Heart right ventricle (tissue), 16 donors: ENCODE measurements around the gene ZNF800. TPM values are rescaled to one million over a fixed set of nuclear protein-coding genes. Genes with fewer than 3 reads are reported as not detected.
"Not testable (repeated sequence)": the region's sequence is repeated elsewhere in the genome, so short reads cannot be mapped to it uniquely, and the experiment has no call there.

ENCODE experiments used
- ATAC-seq, 8 donors: fragments of 200-7000 bp; cut with Tn5 transposase; one replicate each; pipeline ENCODE4 v1.9.1; 2020; ENCODE audit warnings: mild to moderate bottlenecking in 8 of 8, moderate library complexity in 8 of 8, moderate number of reproducible peaks in 1 of 8
- DNase-seq, 2 donors: peaks; one replicate each; pipeline ENCODE4 v3.0.0-alpha.2; 2020
- H3K27ac ChIP-seq, 10 donors: fragments of 200-600 bp; sonication (generic) in 2 of 10; one replicate each; pipeline versions ENCODE4 v1.5.0 to v1.8.0; 2020 to 2022; ENCODE audit warnings: mild to moderate bottlenecking in 3 of 10
- H3K27me3 ChIP-seq, 7 donors: fragments of 200-600 bp; one replicate each; pipeline ENCODE4 v1.8.0; 2021 to 2022; ENCODE audit warnings: mild to moderate bottlenecking in 2 of 7
- H3K36me3 ChIP-seq, 9 donors: fragments of 200-600 bp; sonication (generic) in 1 of 9; one replicate each; pipeline versions ENCODE4 v1.5.0 to v1.8.0; 2020 to 2022; ENCODE audit warnings: mild to moderate bottlenecking in 2 of 9
- H3K4me1 ChIP-seq, 9 donors: fragments of 200-600 bp; sonication (generic) in 1 of 9; one replicate each; pipeline versions ENCODE4 v1.5.0 to v1.8.0; 2020 to 2022; ENCODE audit warnings: mild to moderate bottlenecking in 4 of 9
- H3K4me3 ChIP-seq, 10 donors: fragments of 200-600 bp; sonication (generic) in 2 of 10; one replicate each; pipeline versions ENCODE4 v1.5.0 to v1.8.0; 2020 to 2022; ENCODE audit warnings: mild to moderate bottlenecking in 7 of 10, moderate library complexity in 2 of 10
- H3K9me3 ChIP-seq, 11 donors: fragments of 200-600 bp in 10 of 11; sonication (generic) in 2 of 11; one replicate each; pipeline versions ENCODE4 v1.5.0 to v1.8.0; 2013 to 2022; ENCODE audit warnings: mild to moderate bottlenecking in 2 of 11, control low read depth in 1 of 11, moderate library complexity in 1 of 11
- WGBS, 2 donors: extraction: QIAGEN DNeasy Blood & Tissue Kit; methylation state at CpG; one replicate each; pipeline ENCODE4 v1.1.7; 2013; ENCODE audit warnings: inconsistent platforms in 1 of 2; 5-methylcytosine and 5-hydroxymethylcytosine counted together
- intact Hi-C, 10 donors: fragments of 100-400 bp; cut with DNase I; formaldehyde crosslinking; loops; one replicate each; pipeline versions ENCODE4 v1.11.1 to v1.14.2; 2022
- polyA plus RNA-seq, 2 donors: library from polyadenylated mRNA; stranded (reverse); fragments of 200-250 nt; gene quantifications; one replicate each; pipeline ENCODE4 v1.2.3, GENCODE V29; 2013
- total RNA-seq, 10 donors: library from RNA; stranded (reverse); fragmentation: NEBNext Ultra II Directional in 3 of 10; extraction: Animal tissue kit (Norgen Biotek cat#: 25700) in 3 of 10; gene quantifications; one replicate each; pipeline versions ENCODE4 v1.2.1 to v1.2.4, GENCODE V29; 2021 to 2023
- TF ChIP-seq, protein P1 (sequence below), 9 donors: fragments of 200-600 bp; sonication (generic) in 2 of 9; IDR thresholded peaks; one replicate each; pipeline versions ENCODE4 v1.5.0 to v1.8.0; 2021 to 2022; ENCODE audit warnings: antibody characterized with exemption in 9 of 9, mild to moderate bottlenecking in 5 of 9, moderate library complexity in 1 of 9
- donor health status: Arrhythmogenic right ventricular cardiomyopathy.
- donor health status: ischemic (EF 13 %, LVEDD 7.1; RV severe dilation, severe dysfunction).
- donor health status: healthy with polysubstance abuse.
- donor health status: DM: no; HTN: yes; CAD: no.
- donor health status: DM: no; HTN: no; CAD: no.
- donor health status: ischemic (EF 25% LVEDD 6.9; RV normal size, moderate dysfunction).
- donor health status: ischemic (EF 25% LVEDD 5.7; RV mildly dilated, moderate dysfunction).
- donor health status: healthy.
- donor health status: DM: yes; HTN: yes; CAD: no.
- donor health status: Ischemic cardiomyopathy.
- donor health status: ischemic (EF 35%, LVEDD 5.7; RV mildly dilated, moderate dysfunction).
- donor health status: nonischemic (EF 11% LVEDD 7.7; RV severe dilation, severe dysfunction).
- donor health status: DM: yes; HTN: yes; CAD: no.
- donor health status: PGD.
- donor health status: ischemic (EF 29% LVEDD 5.4; RV normal size, mild dysfunction).
- donor health status: nonischemic (EF 23%, LVEDD 6.1; RV moderate dilation, normal function).

The ZNF800 gene
- total and polyA plus RNA-seq, 12 donors: 3.4 to 35.8 (median 23.2) TPM

DNA sequence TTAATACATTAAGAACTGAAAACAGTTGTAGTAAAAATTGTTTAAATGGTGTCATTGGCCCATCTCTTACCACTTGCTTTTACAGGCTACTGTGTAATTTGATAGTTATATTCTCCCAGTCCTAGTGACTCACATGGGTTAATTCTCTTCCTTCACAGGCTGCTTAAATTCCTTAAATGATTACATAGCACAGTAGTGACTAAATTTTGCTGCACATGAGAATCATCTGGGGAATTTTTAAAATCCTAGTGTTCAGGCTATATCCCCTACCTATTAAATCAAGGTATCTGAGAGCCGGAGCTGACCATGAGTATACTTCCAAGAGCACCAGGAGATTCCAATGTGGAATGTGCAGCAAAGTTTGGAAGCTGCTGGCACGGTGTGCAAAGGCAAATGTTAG is 45.3 kb upstream of the ZNF800 start:
- TF ChIP-seq, protein P1, sequence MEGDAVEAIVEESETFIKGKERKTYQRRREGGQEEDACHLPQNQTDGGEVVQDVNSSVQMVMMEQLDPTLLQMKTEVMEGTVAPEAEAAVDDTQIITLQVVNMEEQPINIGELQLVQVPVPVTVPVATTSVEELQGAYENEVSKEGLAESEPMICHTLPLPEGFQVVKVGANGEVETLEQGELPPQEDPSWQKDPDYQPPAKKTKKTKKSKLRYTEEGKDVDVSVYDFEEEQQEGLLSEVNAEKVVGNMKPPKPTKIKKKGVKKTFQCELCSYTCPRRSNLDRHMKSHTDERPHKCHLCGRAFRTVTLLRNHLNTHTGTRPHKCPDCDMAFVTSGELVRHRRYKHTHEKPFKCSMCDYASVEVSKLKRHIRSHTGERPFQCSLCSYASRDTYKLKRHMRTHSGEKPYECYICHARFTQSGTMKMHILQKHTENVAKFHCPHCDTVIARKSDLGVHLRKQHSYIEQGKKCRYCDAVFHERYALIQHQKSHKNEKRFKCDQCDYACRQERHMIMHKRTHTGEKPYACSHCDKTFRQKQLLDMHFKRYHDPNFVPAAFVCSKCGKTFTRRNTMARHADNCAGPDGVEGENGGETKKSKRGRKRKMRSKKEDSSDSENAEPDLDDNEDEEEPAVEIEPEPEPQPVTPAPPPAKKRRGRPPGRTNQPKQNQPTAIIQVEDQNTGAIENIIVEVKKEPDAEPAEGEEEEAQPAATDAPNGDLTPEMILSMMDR (IDR thresholded peaks at IDR 0.05): no peak
- WGBS, 2 donors: 52 to 56% methylated on average over 2 of the region's 2 CpGs
- intact Hi-C loops: no loop called here
- no peak overlapping the region for H3K27ac ChIP-seq
- peaks cover 0 to 9% (median 0%) of the 10 kb centered on the region in 7 donors for H3K27me3 ChIP-seq
- H3K9me3 ChIP-seq: no peaks in the 10 kb centered on the region
- DNase-seq (no peak), ATAC-seq (no peak)
- H3K4me1 ChIP-seq: no peaks in the 10 kb centered on the region
- no peaks in the 10 kb centered on the region for H3K36me3 ChIP-seq
- no peak overlapping the region for H3K4me3 ChIP-seq

DNA sequence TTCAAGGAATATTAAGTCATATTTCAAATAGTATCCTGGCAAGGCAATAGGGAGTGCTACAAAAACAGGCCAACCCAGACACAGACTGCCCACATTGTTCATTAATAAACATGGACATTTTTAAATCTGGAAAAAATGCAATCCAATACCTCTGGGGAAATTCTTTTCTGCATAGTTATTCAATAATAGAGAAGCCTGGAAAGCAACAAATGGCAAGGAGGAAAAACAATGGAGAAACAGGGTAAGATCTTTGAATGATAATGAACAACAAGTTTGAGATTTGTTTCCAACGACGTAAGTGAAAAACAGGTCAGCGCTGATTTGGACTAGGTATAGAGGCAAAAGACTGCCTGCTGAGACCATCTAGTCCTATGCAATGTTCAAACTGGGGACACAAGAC is 44.7 kb upstream of the ZNF800 start:
- DNase-seq (no peak), ATAC-seq (no peak)
- intact Hi-C loops: no loop called here
- no peak overlapping the region for H3K4me3 ChIP-seq
- H3K9me3 ChIP-seq: no peaks in the 10 kb centered on the region
- peaks cover 0 to 9% (median 0%) of the 10 kb centered on the region in 7 donors for H3K27me3 ChIP-seq
- WGBS, 2 donors: 86% methylated on average over 3 of the region's 3 CpGs
- H3K36me3 ChIP-seq: no peaks in the 10 kb centered on the region
- H3K27ac ChIP-seq: no peak overlapping the region
- no peaks in the 10 kb centered on the region for H3K4me1 ChIP-seq
- TF ChIP-seq, protein P1 (IDR thresholded peaks at IDR 0.05): no peak

DNA sequence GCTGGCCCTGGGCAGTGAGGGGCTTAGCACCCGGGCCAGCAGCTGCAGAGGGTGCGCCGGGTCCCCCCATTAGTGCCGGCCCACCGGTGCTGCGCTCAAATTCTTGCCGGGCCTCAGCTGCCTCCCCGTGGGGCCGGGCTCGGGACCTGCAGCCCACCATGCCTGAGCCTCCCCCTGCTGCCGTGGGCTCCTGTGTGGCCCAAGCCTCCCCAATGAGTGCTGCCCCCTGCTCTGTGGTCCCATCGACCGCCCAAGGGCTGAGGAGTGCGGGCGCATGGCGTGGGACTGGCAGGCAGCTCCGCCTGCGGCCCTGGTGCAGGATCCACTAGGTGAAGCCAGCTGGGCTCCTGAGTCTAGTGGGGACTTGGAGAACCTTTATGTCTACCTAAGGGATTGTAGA is 36.8 kb upstream of the ZNF800 start:
- 88 to 91% methylated on average over 18 of the region's 18 CpGs for WGBS, 2 donors
- H3K4me1 ChIP-seq, ATAC-seq, H3K27ac ChIP-seq, DNase-seq, H3K36me3 ChIP-seq, H3K9me3 ChIP-seq, intact Hi-C loops, H3K4me3 ChIP-seq: not testable (repeated sequence)
- H3K27me3 ChIP-seq: peaks cover 0 to 11% (median 0%) of the 10 kb centered on the region in 7 donors

DNA sequence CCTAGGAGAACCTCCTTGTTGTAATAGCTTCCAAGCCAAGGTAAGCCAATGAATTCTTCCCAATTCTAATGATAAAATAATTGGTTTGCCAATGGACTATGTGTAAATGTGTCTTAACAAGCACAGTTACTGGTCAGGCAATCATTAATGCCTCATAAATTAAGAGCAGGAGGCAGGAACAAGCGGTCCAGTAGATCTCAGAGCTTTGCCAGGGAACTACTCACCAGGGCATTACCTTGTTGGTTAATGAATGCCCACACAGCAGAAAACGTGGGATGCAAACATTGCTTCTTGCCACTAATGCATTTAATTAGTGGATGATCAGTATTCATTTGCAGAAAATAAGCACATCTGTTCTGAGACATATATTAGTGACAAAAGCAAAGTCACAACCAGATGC is 26.7 kb upstream of the ZNF800 start:
- no peak overlapping the region for H3K27ac ChIP-seq
- ATAC-seq (no peak), DNase-seq (no peak)
- TF ChIP-seq, protein P1 (IDR thresholded peaks at IDR 0.05): no peak
- H3K4me3 ChIP-seq: no peak overlapping the region
- intact Hi-C loops: no loop called here
- H3K27me3 ChIP-seq: peaks cover 0 to 12% (median 0%) of the 10 kb centered on the region in 7 donors
- peaks cover 0 to 4% (median 0%) of the 10 kb centered on the region in 11 donors for H3K9me3 ChIP-seq
- peaks cover 0 to 8% (median 0%) of the 10 kb centered on the region in 9 donors for H3K4me1 ChIP-seq
- 61 to 64% methylated on average over 2 of the region's 2 CpGs for WGBS, 2 donors
- no peaks in the 10 kb centered on the region for H3K36me3 ChIP-seq

DNA sequence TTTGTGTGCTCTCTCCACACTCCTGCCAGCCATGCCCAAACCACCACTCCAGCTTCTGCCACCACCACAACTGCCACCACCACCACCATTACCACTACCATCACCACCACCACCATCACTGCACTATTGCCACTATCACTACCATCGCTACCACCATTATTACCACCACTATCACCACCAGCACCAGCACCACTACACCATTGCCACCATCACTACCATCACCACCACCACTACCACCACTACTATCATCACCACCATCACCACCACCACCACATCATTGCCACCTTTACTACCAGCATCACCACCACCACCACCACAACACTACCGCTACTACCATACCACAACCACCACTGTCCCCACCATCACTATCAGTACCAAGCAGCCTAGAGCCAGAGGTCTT is 26.0 kb upstream of the ZNF800 start:
- intact Hi-C loops: no loop called here
- ATAC-seq: no peak
- Histone ChIP-seq H3K4me1 (peaks cover 0 to 15% (median 0%) of the 10 kb centered on the region in 9 donors), H3K27me3 (peaks cover 0 to 12% (median 0%) of the 10 kb centered on the region in 7 donors), H3K9me3 (peaks cover 0 to 4% (median 0%) of the 10 kb centered on the region in 11 donors), H3K36me3 (no peaks in the 10 kb centered on the region), H3K27ac (no peak overlapping the region), H3K4me3 (no peak overlapping the region)
- TF ChIP-seq, protein P1 (IDR thresholded peaks at IDR 0.05): no peak
- WGBS, 2 donors: 46 to 47% methylated on average over 2 of the region's 2 CpGs
- no peak for DNase-seq
